Uterus (tissue), 4 donors: ENCODE data around the gene FANCC. TPM values are rescaled to one million over a fixed set of nuclear protein-coding genes. Genes with fewer than 3 reads are reported as not detected.
A peak's percentile ranks its signal among the peaks of the same experiment; 100 is the strongest.

Source experiments
- DNase-seq, 2 donors: peaks; one replicate each; pipeline ENCODE4 v3.0.0-alpha.2; 2019 to 2020
- H3K27ac ChIP-seq, 2 donors: fragments of 200-600 bp; sonication (generic); 1 replicate in 1 of 2; 2 replicates in 1 of 2; pipeline ENCODE4 v1.5.1; 2016 to 2018
- H3K27me3 ChIP-seq, 2 donors: fragments of 200-600 bp; sonication (generic); one replicate each; pipeline ENCODE4 v1.5.1; 2018 to 2019; ENCODE audit warnings: control low read depth in 1 of 2
- H3K36me3 ChIP-seq, 2 donors: fragments of 200-600 bp; sonication (generic); one replicate each; pipeline ENCODE4 v1.5.1; 2019; ENCODE audit warnings: control low read depth in 1 of 2
- H3K4me1 ChIP-seq, 2 donors: fragments of 200-600 bp; sonication (generic); one replicate each; pipeline ENCODE4 v1.5.1; 2018 to 2019; ENCODE audit warnings: control low read depth in 1 of 2
- H3K4me3 ChIP-seq, 2 donors: fragments of 200-600 bp; sonication (generic); 1 replicate in 1 of 2; 2 replicates in 1 of 2; pipeline ENCODE4 v1.5.1; 2018 to 2019; ENCODE audit warnings: mild to moderate bottlenecking in 1 of 2
- H3K9me3 ChIP-seq, 2 donors: fragments of 200-600 bp; sonication (generic); one replicate each; pipeline ENCODE4 v1.5.1; 2019; ENCODE audit warnings: control low read depth in 1 of 2
- CTCF ChIP-seq, 4 experiments: fragments of 200-600 bp in 2 of 4; fragments of 450-650 bp in 2 of 4; sonication (generic) in 2 of 4; IDR thresholded peaks; one replicate each; pipeline ENCODE4 v1.5.1; 2016 to 2019; ENCODE audit warnings: antibody characterized with exemption in 4 of 4, mild to moderate bottlenecking in 2 of 4, moderate library complexity in 1 of 4
- POLR2A ChIP-seq, 2 donors: fragments of 450-650 bp; IDR thresholded peaks; one replicate each; pipeline ENCODE4 v1.6.1; 2016; ENCODE audit warnings: antibody characterized with exemption in 2 of 2, mild to moderate bottlenecking in 1 of 2, moderate library complexity in 1 of 2
- intact Hi-C: fragments of 100-400 bp; cut with DNase I; formaldehyde crosslinking; loops from one replicate; pipeline ENCODE4 v1.15.1; 2023; ENCODE audit warnings: low total_unique reads
- total RNA-seq, 4 donors: library from RNA; depleted of rRNA in 3 of 4; stranded (reverse); fragments of >200 nt in 3 of 4; gene quantifications; one replicate each; pipeline versions ENCODE4 v1.1.0 to v1.2.4, GENCODE V29; 2014 to 2023
- donor health status: DM: yes; HTN: yes; CAD: no.

Gene FANCC
- total RNA-seq, 4 donors from 2014 or later: 4.1 to 21.4 (median 15.9) TPM

GRCh38 chr9:95067057-95067456 is 250.5 kb downstream of the FANCC start:
- Histone ChIP-seq H3K36me3 (no peaks in the 10 kb centered on the region), H3K9me3 (no peaks in the 10 kb centered on the region), H3K27ac (peak overlapping the region; percentile 4 to 96), H3K4me3 (no peak overlapping the region), H3K4me1 (peaks cover 21 to 36% of the 10 kb centered on the region in 2 donors), H3K27me3 (no peaks in the 10 kb centered on the region)
- intact Hi-C loops: no loop called here
- no peak for TF ChIP-seq CTCF (IDR thresholded peaks at IDR 0.05)
- DNase-seq: no peak

GRCh38 chr9:95065224-95065623 is 252.3 kb downstream of the FANCC start:
- Histone ChIP-seq H3K27me3 (no peaks in the 10 kb centered on the region), H3K4me3 (no peak overlapping the region), H3K9me3 (no peaks in the 10 kb centered on the region), H3K4me1 (peaks cover 19 to 32% of the 10 kb centered on the region in 2 donors), H3K36me3 (no peaks in the 10 kb centered on the region), H3K27ac (peak overlapping the region; percentile 64 to 96)
- DNase-seq: peak in 1 of 2 donors; percentile 43
- intact Hi-C loops: no loop called here
- no peak for TF ChIP-seq CTCF (IDR thresholded peaks at IDR 0.05)
- TF ChIP-seq POLR2A (IDR thresholded peaks at IDR 0.05): no peak

- Histone ChIP-seq H3K4me3 (no peak overlapping the region), H3K4me1 (peaks cover 26 to 39% of the 10 kb centered on the region in 2 donors), H3K36me3 (no peaks in the 10 kb centered on the region), H3K9me3 (no peaks in the 10 kb centered on the region), H3K27me3 (no peaks in the 10 kb centered on the region), H3K27ac (peak overlapping the region; percentile 64 to 96)
- intact Hi-C loops: no loop called here
- no peak for DNase-seq
- TF ChIP-seq POLR2A (IDR thresholded peaks at IDR 0.05) (no peak), CTCF (IDR thresholded peaks at IDR 0.05) (no peak)
These were observed 254.2 kb downstream of the FANCC start for GRCh38 chr9:95063300-95063699.

- Histone ChIP-seq H3K27ac (peak overlapping the region; percentile 64 to 96), H3K9me3 (no peaks in the 10 kb centered on the region), H3K36me3 (no peaks in the 10 kb centered on the region), H3K4me1 (peaks cover 29 to 41% of the 10 kb centered on the region in 2 donors), H3K4me3 (no peak overlapping the region), H3K27me3 (no peaks in the 10 kb centered on the region)
- TF ChIP-seq CTCF (IDR thresholded peaks at IDR 0.05): no peak
- TF ChIP-seq POLR2A (IDR thresholded peaks at IDR 0.05): no peak
- DNase-seq: no peak
- intact Hi-C loops: no loop called here
These were observed 254.9 kb downstream of the FANCC start for GRCh38 chr9:95062596-95063065.

GRCh38 chr9:95061916-95062595 is 255.5 kb downstream of the FANCC start:
- H3K27me3 ChIP-seq: no peaks in the 10 kb centered on the region
- H3K9me3 ChIP-seq: no peaks in the 10 kb centered on the region
- intact Hi-C loops: no loop called here
- H3K4me3 ChIP-seq: no peak overlapping the region
- H3K27ac ChIP-seq: peak overlapping the region; percentile 64 to 96
- H3K4me1 ChIP-seq: peaks cover 29 to 41% of the 10 kb centered on the region in 2 donors
- H3K36me3 ChIP-seq: no peaks in the 10 kb centered on the region
- TF ChIP-seq POLR2A (IDR thresholded peaks at IDR 0.05) (no peak), CTCF (IDR thresholded peaks at IDR 0.05) (no peak)
- DNase-seq: no peak
